Gastrocnemius medialis (tissue), 4 donors: ENCODE measurements around the gene PYM1. TPM values are rescaled to one million over a fixed set of nuclear protein-coding genes. Genes with fewer than 3 reads are reported as not detected.
A peak's percentile ranks its signal among the peaks of the same experiment; 100 is the strongest.

Experiments used
- ATAC-seq, 2 donors: fragments of 150-250 bp; one replicate each; pipeline ENCODE4 v1.9.1; 2016
- DNase-seq, 2 donors: peaks; one replicate each; pipeline ENCODE4 v3.0.0-alpha.2; 2019
- H3K27ac ChIP-seq, 4 donors: fragments of 200-600 bp; sonication (generic); 1 replicate in 1 of 4; 2 replicates in 3 of 4; pipeline ENCODE4 v1.5.1; 2016 to 2018; ENCODE audit warnings: mild to moderate bottlenecking in 2 of 4, moderate library complexity in 1 of 4
- H3K27me3 ChIP-seq, 3 donors: fragments of 200-600 bp; sonication (generic) in 2 of 3; 1 replicate in 1 of 3; 2 replicates in 2 of 3; pipeline versions ENCODE4 v1.5.1 to v1.6.0; 2016 to 2019; ENCODE audit warnings: mild to moderate bottlenecking in 1 of 3, moderate library complexity in 1 of 3
- H3K36me3 ChIP-seq, 2 donors: fragments of 200-600 bp; sonication (generic) in 1 of 2; one replicate each; pipeline ENCODE4 v1.5.1; 2017 to 2018
- H3K4me1 ChIP-seq, 2 donors: fragments of 200-600 bp; sonication (generic) in 1 of 2; one replicate each; pipeline ENCODE4 v1.5.1; 2016 to 2017; ENCODE audit warnings: mild to moderate bottlenecking in 2 of 2
- H3K4me3 ChIP-seq, 4 donors: fragments of 200-600 bp; sonication (generic) in 3 of 4; 1 replicate in 1 of 4; 2 replicates in 3 of 4; pipeline ENCODE4 v1.5.1; 2016 to 2019; ENCODE audit warnings: mild to moderate bottlenecking in 2 of 4
- H3K9me3 ChIP-seq, 3 donors: fragments of 200-600 bp; sonication (generic) in 2 of 3; 1 replicate in 1 of 3; 2 replicates in 2 of 3; pipeline ENCODE4 v1.5.1; 2016 to 2019
- CTCF ChIP-seq, 5 experiments: fragments of 450-650 bp in 3 of 5; fragments of 200-600 bp in 2 of 5; sonication (generic) in 2 of 5; IDR thresholded peaks in 4 of 5; conservative IDR thresholded peaks in 1 of 5; 1 replicate in 4 of 5; 2 replicates in 1 of 5; pipeline ENCODE4 v1.5.1; 2016 to 2019; ENCODE audit warnings: antibody characterized with exemption in 5 of 5, mild to moderate bottlenecking in 3 of 5, moderate library complexity in 3 of 5
- POLR2A ChIP-seq, 2 donors: fragments of 450-650 bp; IDR thresholded peaks; one replicate each; pipeline ENCODE4 v1.6.1; 2017; ENCODE audit warnings: antibody characterized with exemption in 2 of 2, mild to moderate bottlenecking in 2 of 2, moderate library complexity in 2 of 2
- in situ Hi-C, 4 donors: fragments of 200-750 bp; cut with MboI; loops; one replicate each; pipeline versions ENCODE4 v1.15.0 to v1.8.0; 2017; ENCODE audit warnings: low sequenced_read_pairs in 4 of 4
- intact Hi-C: fragments of 100-400 bp; cut with DNase I; formaldehyde crosslinking; loops from one replicate; pipeline ENCODE4 v1.15.1; 2023; ENCODE audit warnings: low total_unique reads
- total RNA-seq, 4 donors: library from RNA; depleted of rRNA; stranded (reverse); fragments of >200 nt; gene quantifications; one replicate each; pipeline versions ENCODE4 v1.1.0 to v1.2.3, GENCODE V29; 2016

Gene PYM1
- total RNA-seq, 4 donors from 2014 or later: 12.8 to 24.5 (median 15.9) TPM

DNA sequence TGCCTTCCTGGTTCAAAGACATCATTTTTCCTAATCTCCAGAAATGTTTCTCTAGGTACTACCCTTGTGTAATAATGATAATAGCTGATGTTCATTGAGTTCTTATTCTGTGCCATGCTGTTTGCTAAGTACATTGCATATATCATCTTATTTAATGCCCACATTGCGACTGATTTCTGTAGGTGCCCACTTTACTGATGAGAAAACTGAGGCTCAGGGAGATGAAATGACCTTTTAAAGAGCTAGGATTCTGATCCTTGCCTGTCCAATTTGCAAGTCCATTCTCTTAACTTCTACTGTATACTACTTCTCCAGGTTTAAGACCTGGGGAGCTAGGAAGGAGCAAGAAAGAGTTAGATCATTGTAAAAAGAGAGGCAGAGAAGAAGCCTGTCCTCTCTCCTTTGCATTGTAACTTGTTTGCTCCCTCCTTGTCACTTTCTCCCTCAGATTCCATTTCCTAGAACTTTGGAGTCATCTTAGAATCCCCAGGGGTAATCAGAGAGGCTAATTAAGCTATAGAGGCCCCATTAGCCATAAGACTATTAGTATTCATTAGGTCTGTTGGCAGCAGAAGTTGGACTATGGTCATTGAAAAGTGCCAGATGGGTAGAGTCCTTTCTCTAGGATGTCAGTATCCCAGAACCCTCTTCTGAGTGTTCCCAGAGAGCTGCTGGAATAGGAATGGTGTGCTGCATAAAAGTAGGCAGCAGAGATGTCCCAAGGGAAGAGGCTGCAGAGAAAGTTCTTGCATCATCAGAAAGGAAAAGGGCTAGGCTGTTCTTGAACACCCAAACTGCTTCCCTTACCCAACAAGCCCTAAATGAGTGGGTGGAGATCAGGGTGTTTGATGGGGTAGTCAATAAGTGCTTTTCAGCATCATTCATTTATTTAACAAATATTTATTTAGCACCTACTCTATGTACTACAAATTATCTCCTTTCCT is 6.4 kb upstream of the PYM1 start:
- DNase-seq (no peak), ATAC-seq (no peak)
- H3K27me3 ChIP-seq: peaks cover 6 to 34% (median 14%) of the 10 kb centered on the region in 3 donors
- no peak overlapping the region for H3K27ac ChIP-seq
- no peaks in the 10 kb centered on the region for H3K36me3 ChIP-seq
- in situ Hi-C loops (loop anchor here in 2 of 4 donors (10.0 to 25.0 kb wide), 3 partner anchors 119 to 297 kb away; partner anchors contain the start of genes ORMDL2 (in 2 of the 2), SARNP (in 2 of the 2) and OR10P1 (in 1 of the 2)), intact Hi-C loops (no loop called here)
- no peaks in the 10 kb centered on the region for H3K9me3 ChIP-seq
- no peak overlapping the region for H3K4me3 ChIP-seq
- peaks cover 16 to 19% of the 10 kb centered on the region in 2 donors for H3K4me1 ChIP-seq
- TF ChIP-seq POLR2A (IDR thresholded peaks at IDR 0.05) (no peak), CTCF (IDR thresholded peaks at IDR 0.05 in 4 of 5, conservative IDR thresholded peaks at IDR 0.05 in 1 of 5) (no peak)

GRCh38 chr12:55933169-55933798 is 5.6 kb upstream of the PYM1 start:
- in situ Hi-C loops: loop anchor here in 2 of 4 donors (10.0 to 25.0 kb wide), 3 partner anchors 118 to 296 kb away; partner anchors contain the start of genes ORMDL2 (in 2 of the 2), SARNP (in 2 of the 2) and OR10P1 (in 1 of the 2)
- DNase-seq (no peak), ATAC-seq (no peak)
- Histone ChIP-seq H3K36me3 (no peaks in the 10 kb centered on the region), H3K4me1 (peaks cover 17 to 26% of the 10 kb centered on the region in 2 donors), H3K27me3 (peaks cover 6 to 34% (median 14%) of the 10 kb centered on the region in 3 donors), H3K4me3 (no peak overlapping the region), H3K9me3 (no peaks in the 10 kb centered on the region), H3K27ac (no peak overlapping the region)
- intact Hi-C loops: no loop called here
- TF ChIP-seq CTCF (IDR thresholded peaks at IDR 0.05 in 4 of 5, conservative IDR thresholded peaks at IDR 0.05 in 1 of 5) (no peak), POLR2A (IDR thresholded peaks at IDR 0.05) (peak in 1 of 2 donors; percentile 7)

- Histone ChIP-seq H3K4me1 (peaks cover 20 to 31% of the 10 kb centered on the region in 2 donors), H3K9me3 (no peaks in the 10 kb centered on the region), H3K36me3 (no peaks in the 10 kb centered on the region), H3K27me3 (peaks cover 6 to 34% (median 14%) of the 10 kb centered on the region in 3 donors), H3K27ac (peak overlapping the region in 1 of 4 donors; percentile 62), H3K4me3 (peak overlapping the region; percentile 47 to 66 (median 66))
- ATAC-seq: no peak
- TF ChIP-seq CTCF (IDR thresholded peaks at IDR 0.05 in 4 of 5, conservative IDR thresholded peaks at IDR 0.05 in 1 of 5) (no peak), POLR2A (IDR thresholded peaks at IDR 0.05) (no peak)
- DNase-seq: no peak
- intact Hi-C loops (no loop called here), in situ Hi-C loops (loop anchor here in 2 of 4 donors (10.0 to 25.0 kb wide), 3 partner anchors 118 to 295 kb away; partner anchors contain the start of genes ORMDL2 (in 2 of the 2), SARNP (in 2 of the 2) and OR10P1 (in 1 of the 2))
These were observed 4.8 kb upstream of the PYM1 start for GRCh38 chr12:55932551-55932910.

DNA sequence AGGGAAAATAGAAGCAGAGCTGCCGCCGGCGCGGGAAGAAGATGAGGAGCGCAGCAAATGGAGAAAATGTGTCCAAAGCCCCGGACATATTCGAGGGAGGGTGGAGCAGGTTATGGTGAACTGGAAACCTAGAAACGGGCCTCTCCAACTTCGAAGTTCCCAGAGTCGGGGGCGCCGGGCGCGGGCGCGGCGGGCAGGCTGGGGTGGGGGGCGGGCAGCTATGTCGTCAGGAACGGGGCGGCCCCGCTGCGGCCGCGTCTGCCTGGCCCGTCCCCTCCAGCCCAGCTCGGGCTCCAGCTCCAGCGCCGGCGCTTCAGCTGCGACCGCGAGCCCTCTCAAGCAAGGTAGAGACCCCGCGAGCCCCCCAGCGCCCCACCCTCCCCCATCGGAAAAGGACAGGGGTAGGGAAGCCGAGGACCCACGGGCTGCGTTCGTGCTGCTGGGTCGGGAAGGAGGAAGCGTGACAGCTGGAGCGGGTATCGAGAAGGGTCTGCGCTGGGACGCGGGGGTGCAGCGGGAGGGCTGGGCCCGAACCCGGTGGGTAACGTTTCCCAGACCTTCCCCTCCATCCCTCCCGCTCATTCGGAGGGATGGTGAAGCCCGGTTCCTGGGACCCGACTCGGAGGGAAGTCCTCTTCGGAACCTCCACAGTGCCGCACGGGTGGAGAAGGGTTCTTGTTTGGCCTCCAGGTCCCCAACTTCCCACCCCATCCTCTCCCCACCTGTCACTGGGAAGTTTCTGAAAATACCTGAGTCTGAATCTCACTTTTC is 4.3 kb upstream of the PYM1 start:
- peak overlapping the region; percentile 47 to 66 (median 66) for H3K4me3 ChIP-seq
- H3K9me3 ChIP-seq: no peaks in the 10 kb centered on the region
- in situ Hi-C loops: loop anchor here in 2 of 4 donors (10.0 to 25.0 kb wide), 3 partner anchors 117 to 295 kb away; partner anchors contain the start of genes ORMDL2 (in 2 of the 2), SARNP (in 2 of the 2) and OR10P1 (in 1 of the 2)
- H3K27ac ChIP-seq: peak overlapping the region; percentile 41 to 74 (median 61)
- H3K36me3 ChIP-seq: no peaks in the 10 kb centered on the region
- ATAC-seq: peak in 1 of 2 donors; percentile 33
- H3K27me3 ChIP-seq: peaks cover 6 to 34% (median 14%) of the 10 kb centered on the region in 3 donors
- intact Hi-C loops: no loop called here
- TF ChIP-seq POLR2A (IDR thresholded peaks at IDR 0.05) (peak; percentile 9 to 23), CTCF (IDR thresholded peaks at IDR 0.05 in 4 of 5, conservative IDR thresholded peaks at IDR 0.05 in 1 of 5) (no peak)
- DNase-seq: peak; percentile 13 to 21
- H3K4me1 ChIP-seq: peaks cover 20 to 31% of the 10 kb centered on the region in 2 donors
